ENCODE results near the gene CDK5RAP2. TPM values are rescaled to one million over a fixed set of nuclear protein-coding genes. Genes with fewer than 3 reads are reported as not detected.
"Not testable (repeated sequence)": the region's sequence is repeated elsewhere in the genome, so short reads cannot be mapped to it uniquely, and the experiment has no call there.

CDK5RAP2 gene
- total RNA-seq, 6 experiments from 2014 or later = 28.4 to 40.8 (median 36.8) TPM

- TF ChIP-seq, protein P1, sequence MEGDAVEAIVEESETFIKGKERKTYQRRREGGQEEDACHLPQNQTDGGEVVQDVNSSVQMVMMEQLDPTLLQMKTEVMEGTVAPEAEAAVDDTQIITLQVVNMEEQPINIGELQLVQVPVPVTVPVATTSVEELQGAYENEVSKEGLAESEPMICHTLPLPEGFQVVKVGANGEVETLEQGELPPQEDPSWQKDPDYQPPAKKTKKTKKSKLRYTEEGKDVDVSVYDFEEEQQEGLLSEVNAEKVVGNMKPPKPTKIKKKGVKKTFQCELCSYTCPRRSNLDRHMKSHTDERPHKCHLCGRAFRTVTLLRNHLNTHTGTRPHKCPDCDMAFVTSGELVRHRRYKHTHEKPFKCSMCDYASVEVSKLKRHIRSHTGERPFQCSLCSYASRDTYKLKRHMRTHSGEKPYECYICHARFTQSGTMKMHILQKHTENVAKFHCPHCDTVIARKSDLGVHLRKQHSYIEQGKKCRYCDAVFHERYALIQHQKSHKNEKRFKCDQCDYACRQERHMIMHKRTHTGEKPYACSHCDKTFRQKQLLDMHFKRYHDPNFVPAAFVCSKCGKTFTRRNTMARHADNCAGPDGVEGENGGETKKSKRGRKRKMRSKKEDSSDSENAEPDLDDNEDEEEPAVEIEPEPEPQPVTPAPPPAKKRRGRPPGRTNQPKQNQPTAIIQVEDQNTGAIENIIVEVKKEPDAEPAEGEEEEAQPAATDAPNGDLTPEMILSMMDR (IDR thresholded peaks at IDR 0.05) = no peak
- DNase-seq = no peak
- Mint-ChIP-seq H3K9me3 (no peaks in the 10 kb centered on the region), H3K27me3 (ENCODE audit: insufficient read depth) (no peaks in the 10 kb centered on the region), H3K36me3 (ENCODE audit: low read depth) (peaks cover 6% of the 10 kb centered on the region; the same call in 1 of the 2 replicates), H3K4me3 (no peak overlapping the region), H3K27ac (no peak overlapping the region), H3K4me1 (ENCODE audit: low read depth) (peaks cover 9% of the 10 kb centered on the region)
Measured at GRCh38 chr9:120464887-120465421, 115.0 kb downstream of the CDK5RAP2 start.

DNA sequence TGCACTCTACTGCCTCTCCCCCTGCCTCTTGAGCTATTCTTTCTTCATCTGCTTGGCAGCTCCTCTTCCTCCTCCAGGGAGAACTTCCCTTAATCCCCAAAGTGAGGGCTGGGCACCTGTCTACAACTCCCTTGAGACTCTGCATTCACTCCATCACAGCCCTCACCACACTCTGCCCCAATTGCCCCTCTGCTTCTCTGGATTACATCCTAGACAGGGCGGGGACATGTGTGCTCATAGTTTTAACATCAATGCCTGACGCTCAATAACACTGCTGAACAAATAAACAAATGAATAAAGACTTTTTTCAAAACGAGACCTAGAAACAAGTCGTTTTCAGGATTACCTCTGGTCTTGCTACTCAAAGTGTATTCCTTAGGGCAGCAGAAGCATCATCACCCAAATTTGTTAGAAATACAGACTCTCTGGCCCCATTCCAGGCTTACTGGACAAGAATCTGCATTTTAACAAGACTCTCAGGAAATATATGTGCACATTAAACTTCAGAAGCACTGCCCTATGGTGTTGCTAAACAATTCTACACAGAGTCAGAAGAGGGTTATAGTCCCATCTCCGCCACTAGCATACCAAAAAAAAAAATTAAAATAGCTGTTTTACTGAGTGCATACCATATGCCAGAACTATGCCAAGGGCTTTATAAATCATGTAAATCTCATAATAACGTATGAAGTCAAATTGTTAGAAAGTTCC lies 115.6 kb downstream of the CDK5RAP2 start:
- H3K27ac Mint-ChIP-seq = no peak overlapping the region
- H3K4me1 Mint-ChIP-seq (ENCODE audit: low read depth) = peaks cover 9% of the 10 kb centered on the region
- no peak overlapping the region for H3K4me3 Mint-ChIP-seq
- TF ChIP-seq, protein P1 (IDR thresholded peaks at IDR 0.05) = no peak
- DNase-seq = no peak
- no peaks in the 10 kb centered on the region for H3K27me3 Mint-ChIP-seq (ENCODE audit: insufficient read depth)
- H3K9me3 Mint-ChIP-seq = no peaks in the 10 kb centered on the region
- peaks cover 6% of the 10 kb centered on the region; the same call in 1 of the 2 replicates for H3K36me3 Mint-ChIP-seq (ENCODE audit: low read depth)

GRCh38 chr9:120463765-120464164 lies 116.2 kb downstream of the CDK5RAP2 start:
- H3K36me3 Mint-ChIP-seq (ENCODE audit: low read depth) = peaks cover 6% of the 10 kb centered on the region; the same call in 1 of the 2 replicates
- H3K4me3 Mint-ChIP-seq = no peak overlapping the region
- no peak overlapping the region for H3K27ac Mint-ChIP-seq
- no peaks in the 10 kb centered on the region for H3K9me3 Mint-ChIP-seq
- H3K4me1 Mint-ChIP-seq (ENCODE audit: low read depth) = peaks cover 9% of the 10 kb centered on the region
- H3K27me3 Mint-ChIP-seq (ENCODE audit: insufficient read depth) = no peaks in the 10 kb centered on the region
- DNase-seq = no peak
- TF ChIP-seq, protein P1 (IDR thresholded peaks at IDR 0.05) = no peak

- H3K4me1 Mint-ChIP-seq (ENCODE audit: low read depth); H3K4me3 Mint-ChIP-seq; H3K9me3 Mint-ChIP-seq; H3K27me3 Mint-ChIP-seq (ENCODE audit: insufficient read depth); DNase-seq; H3K27ac Mint-ChIP-seq: not testable (repeated sequence)
- H3K36me3 Mint-ChIP-seq (ENCODE audit: low read depth) = peaks cover 19% of the 10 kb centered on the region
Measured at GRCh38 chr9:120461677-120462076, 118.3 kb downstream of the CDK5RAP2 start.

DNA sequence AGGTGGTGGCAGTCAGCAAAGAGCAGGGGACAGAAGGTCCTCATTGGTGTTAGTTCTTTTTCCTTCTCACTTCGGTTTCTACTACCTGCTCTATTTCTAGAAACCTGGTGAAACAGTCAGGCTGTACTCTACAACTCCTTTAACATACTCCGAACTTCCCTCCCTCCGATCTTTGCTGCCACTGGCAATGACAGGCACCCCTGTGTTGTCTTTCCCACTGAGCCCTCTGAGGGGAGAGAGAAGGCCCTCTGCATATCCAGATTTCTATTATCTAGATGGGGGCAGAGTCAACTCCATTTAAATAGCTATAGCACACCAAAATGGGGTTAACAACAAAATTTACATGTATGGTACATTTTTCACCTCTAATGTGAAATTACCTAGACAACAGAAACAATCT lies 123.7 kb downstream of the CDK5RAP2 start:
- Mint-ChIP-seq H3K4me3 (no peak overlapping the region), H3K36me3 (ENCODE audit: low read depth) (peaks cover 34% of the 10 kb centered on the region), H3K27ac (no peak overlapping the region), H3K27me3 (ENCODE audit: insufficient read depth) (no peaks in the 10 kb centered on the region; the same call in 1 of the 2 replicates), H3K4me1 (ENCODE audit: low read depth) (no peaks in the 10 kb centered on the region), H3K9me3 (no peaks in the 10 kb centered on the region)
- DNase-seq = no peak
- TF ChIP-seq, protein P1 (IDR thresholded peaks at IDR 0.05) = no peak

GRCh38 chr9:120454467-120454866 lies 125.5 kb downstream of the CDK5RAP2 start:
- Mint-ChIP-seq H3K4me3 (no peak overlapping the region), H3K27me3 (ENCODE audit: insufficient read depth) (no peaks in the 10 kb centered on the region; the same call in 1 of the 2 replicates), H3K36me3 (ENCODE audit: low read depth) (peaks cover 34% of the 10 kb centered on the region), H3K9me3 (no peaks in the 10 kb centered on the region), H3K4me1 (ENCODE audit: low read depth) (peaks cover 11% of the 10 kb centered on the region), H3K27ac (no peak overlapping the region)
- TF ChIP-seq, protein P1 (IDR thresholded peaks at IDR 0.05) = no peak
- no peak for DNase-seq

Data from HFFc6 (cell line).